Measurements from ENCODE around the gene MAP1LC3B. TPM values are rescaled to one million over a fixed set of nuclear protein-coding genes. Genes with fewer than 3 reads are reported as not detected.

MAP1LC3B gene
- polyA plus RNA-seq (2013, experiment 1 of 2), result 36.8 TPM
- polyA plus RNA-seq (2013, experiment 2 of 2), result 35.1 TPM

DNA sequence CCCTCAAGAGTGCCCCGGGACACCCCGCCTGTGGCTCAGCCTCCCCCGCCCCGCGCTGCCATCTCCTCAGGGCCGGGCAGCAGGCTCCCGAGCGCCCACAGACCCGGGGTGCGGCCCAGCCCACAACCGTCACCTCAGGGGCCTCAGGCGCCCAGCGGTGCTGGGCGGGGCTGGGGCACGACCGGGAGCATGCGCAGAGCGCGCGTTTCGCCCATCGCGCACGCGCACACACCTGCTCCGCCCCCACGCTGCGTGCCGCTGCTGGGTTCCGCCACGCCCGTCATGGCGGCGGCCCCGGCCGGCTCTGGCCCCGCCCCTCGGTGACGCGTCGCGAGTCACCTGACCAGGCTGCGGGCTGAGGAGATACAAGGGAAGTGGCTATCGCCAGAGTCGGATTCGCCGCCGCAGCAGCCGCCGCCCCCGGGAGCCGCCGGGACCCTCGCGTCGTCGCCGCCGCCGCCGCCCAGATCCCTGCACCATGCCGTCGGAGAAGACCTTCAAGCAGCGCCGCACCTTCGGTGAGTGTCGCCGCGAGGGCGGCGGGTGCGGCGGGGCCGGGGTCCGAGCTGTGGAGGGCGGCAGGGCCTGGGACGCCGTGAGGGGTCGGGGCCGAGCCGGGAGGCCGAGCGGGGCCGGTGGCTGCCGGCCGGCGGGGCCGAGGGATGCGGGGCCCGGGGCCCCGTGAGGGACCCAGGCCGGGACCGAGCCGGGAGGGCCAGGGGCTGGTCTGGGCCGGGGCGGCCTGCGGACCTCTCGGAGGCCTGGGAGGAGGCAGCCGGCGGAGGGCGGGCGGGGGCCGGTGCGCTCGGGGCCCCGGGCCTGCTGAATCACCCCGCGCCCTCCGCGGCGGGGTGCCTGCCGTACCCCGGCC lies at the start of gene MAP1LC3B:
MAP1LC3B (plus strand) TSS at position 387 of the 871 bp plus-strand sequence; CDS start at position 479, 92 bp downstream.
- Histone ChIP-seq H3K9ac (ENCODE audit: low read length) (peak within 1 kb of the TSS; percentile 83), H3K4me3 (ENCODE audit: low read length) (peak within 1 kb of the TSS; percentile 68), H3K79me1 (ENCODE audit: low read length) (peaks cover 10% of the 10 kb centered on the region), H3K27ac (ENCODE audit: low read depth, low read length) (peak within 1 kb of the TSS; percentile 70), H3K4me1 (ENCODE audit: control insufficient read depth, low read depth, low read length) (peaks cover 1% of the 10 kb centered on the region), H4K5ac (ENCODE audit: low read length) (no peak within 1 kb of the TSS), H2BK15ac (replicated peaks; ENCODE audit: low read depth) (no peak within 1 kb of the TSS), H3K4ac (ENCODE audit: low read depth, low read length) (peak within 1 kb of the TSS; percentile 92), H3K23ac (ENCODE audit: low read length) (peak within 1 kb of the TSS; percentile 69), H3K79me2 (ENCODE audit: control insufficient read depth, insufficient read depth, low read length) (peaks cover 13% of the 10 kb centered on the region), H2BK120ac (ENCODE audit: low read depth, low read length) (no peak within 1 kb of the TSS), H3K4me2 (ENCODE audit: low read length) (peak within 1 kb of the TSS; percentile 76), H2BK5ac (ENCODE audit: low read length) (peak within 1 kb of the TSS; percentile 35), H3K56ac (ENCODE audit: low read length) (peak within 1 kb of the TSS; percentile 97), H4K8ac (ENCODE audit: low read depth, low read length) (no peak within 1 kb of the TSS), H2AK5ac (ENCODE audit: low read length) (peak within 1 kb of the TSS; percentile 57), H3K36me3 (ENCODE audit: control insufficient read depth, insufficient read depth, low read length) (no peaks in the 10 kb centered on the region), H3K27me3 (ENCODE audit: insufficient read depth, low read length, poor library complexity) (no peaks in the 10 kb centered on the region), H3K18ac (ENCODE audit: low read length) (peak within 1 kb of the TSS; percentile 82)
- no CpG with 5 or more reads among the region's 113 CpGs for WGBS (ENCODE audit: extremely low coverage, insufficient coverage, low lambda C conversion rate)
- peak; percentile 97 for DNase-seq

DNA sequence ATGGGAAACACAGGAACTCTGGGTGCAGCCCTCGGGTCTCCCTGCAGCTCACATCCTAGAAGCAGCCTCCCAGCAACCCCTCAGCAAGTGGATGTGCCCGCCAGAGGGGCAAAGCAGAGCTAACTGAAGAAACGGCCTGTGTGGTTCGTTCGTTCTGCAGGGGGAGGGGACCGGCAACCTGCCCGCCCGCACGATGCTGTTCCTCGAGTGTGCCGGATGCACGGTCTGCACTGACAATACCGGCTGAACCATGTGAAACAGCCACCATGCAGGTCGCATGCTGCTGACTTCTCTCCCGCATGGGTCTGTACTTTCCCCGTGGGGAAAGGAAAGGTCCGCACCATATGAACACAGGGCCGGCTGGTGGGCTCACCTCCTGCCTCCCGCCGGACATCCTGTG lies 49.6 kb upstream of the MAP1LC3B start:
- Histone ChIP-seq H3K79me1 (ENCODE audit: low read length) (no peaks in the 10 kb centered on the region), H3K36me3 (ENCODE audit: control insufficient read depth, insufficient read depth, low read length) (no peaks in the 10 kb centered on the region), H3K4me1 (ENCODE audit: control insufficient read depth, low read depth, low read length) (no peaks in the 10 kb centered on the region), H3K4ac (ENCODE audit: low read depth, low read length) (no peak overlapping the region), H3K4me3 (ENCODE audit: low read length) (no peak overlapping the region), H2AK5ac (ENCODE audit: low read length) (no peak overlapping the region), H3K9ac (ENCODE audit: low read length) (no peak overlapping the region), H3K27me3 (ENCODE audit: insufficient read depth, low read length, poor library complexity) (no peaks in the 10 kb centered on the region), H3K23ac (ENCODE audit: low read length) (no peak overlapping the region), H3K4me2 (ENCODE audit: low read length) (no peak overlapping the region), H2BK15ac (replicated peaks; ENCODE audit: low read depth) (no peak overlapping the region), H2BK5ac (ENCODE audit: low read length) (no peak overlapping the region), H3K27ac (ENCODE audit: low read depth, low read length) (no peak overlapping the region), H2BK120ac (ENCODE audit: low read depth, low read length) (no peak overlapping the region), H4K8ac (ENCODE audit: low read depth, low read length) (no peak overlapping the region), H3K56ac (ENCODE audit: low read length) (no peak overlapping the region), H3K18ac (ENCODE audit: low read length) (no peak overlapping the region), H3K79me2 (ENCODE audit: control insufficient read depth, insufficient read depth, low read length) (no peaks in the 10 kb centered on the region), H4K5ac (ENCODE audit: low read length) (no peak overlapping the region)
- WGBS (ENCODE audit: extremely low coverage, insufficient coverage, low lambda C conversion rate), result no CpG with 5 or more reads among the region's 20 CpGs
- no peak for DNase-seq

DNA sequence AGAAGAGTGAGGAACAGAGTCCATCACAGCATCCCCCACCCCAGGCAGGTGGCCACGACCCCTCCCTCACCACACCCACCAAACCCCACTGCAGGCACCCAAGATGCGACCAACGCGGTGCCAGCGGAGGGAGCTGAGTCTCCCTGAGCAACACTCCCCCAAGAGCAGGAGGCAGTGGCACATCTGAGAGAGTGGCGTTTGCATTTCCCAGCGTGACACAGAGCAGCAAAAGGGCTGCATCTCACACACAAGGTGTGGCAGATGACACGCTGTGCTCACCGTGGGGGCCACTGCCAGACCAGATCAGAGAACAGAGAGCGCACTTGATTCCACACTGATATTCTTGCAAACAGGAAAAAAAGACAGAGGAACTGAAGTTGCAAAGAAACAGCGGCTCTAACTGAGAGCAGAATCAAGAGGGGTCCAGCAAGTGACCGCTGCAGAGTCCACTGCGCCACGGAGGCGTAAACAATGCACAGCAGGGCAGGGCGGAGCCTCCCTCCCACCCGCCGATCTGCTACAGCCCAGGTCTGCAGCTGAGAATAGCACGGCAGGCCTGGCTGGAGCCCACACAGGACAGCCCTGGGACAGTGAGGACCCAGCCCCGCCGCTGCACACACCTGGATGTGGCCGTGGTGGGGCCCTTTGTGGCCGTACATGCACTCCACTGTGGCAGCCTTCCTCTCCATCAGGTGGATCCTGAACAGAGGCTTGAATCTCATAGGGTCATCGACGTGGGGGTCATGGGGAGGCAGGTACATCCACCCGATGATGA lies 49.0 kb upstream of the MAP1LC3B start:
- Histone ChIP-seq H4K5ac (ENCODE audit: low read length) (no peak overlapping the region), H4K8ac (ENCODE audit: low read depth, low read length) (no peak overlapping the region), H3K27ac (ENCODE audit: low read depth, low read length) (no peak overlapping the region), H3K56ac (ENCODE audit: low read length) (no peak overlapping the region), H3K36me3 (ENCODE audit: control insufficient read depth, insufficient read depth, low read length) (no peaks in the 10 kb centered on the region), H3K23ac (ENCODE audit: low read length) (no peak overlapping the region), H2BK15ac (replicated peaks; ENCODE audit: low read depth) (no peak overlapping the region), H3K4ac (ENCODE audit: low read depth, low read length) (no peak overlapping the region), H3K4me1 (ENCODE audit: control insufficient read depth, low read depth, low read length) (no peaks in the 10 kb centered on the region), H3K79me2 (ENCODE audit: control insufficient read depth, insufficient read depth, low read length) (no peaks in the 10 kb centered on the region), H3K9ac (ENCODE audit: low read length) (no peak overlapping the region), H3K27me3 (ENCODE audit: insufficient read depth, low read length, poor library complexity) (no peaks in the 10 kb centered on the region), H3K79me1 (ENCODE audit: low read length) (no peaks in the 10 kb centered on the region), H2BK120ac (ENCODE audit: low read depth, low read length) (no peak overlapping the region), H3K18ac (ENCODE audit: low read length) (no peak overlapping the region), H3K4me2 (ENCODE audit: low read length) (no peak overlapping the region), H3K4me3 (ENCODE audit: low read length) (no peak overlapping the region), H2BK5ac (ENCODE audit: low read length) (no peak overlapping the region), H2AK5ac (ENCODE audit: low read length) (no peak overlapping the region)
- DNase-seq, result no peak
- no CpG with 5 or more reads among the region's 26 CpGs for WGBS (ENCODE audit: extremely low coverage, insufficient coverage, low lambda C conversion rate)

DNA sequence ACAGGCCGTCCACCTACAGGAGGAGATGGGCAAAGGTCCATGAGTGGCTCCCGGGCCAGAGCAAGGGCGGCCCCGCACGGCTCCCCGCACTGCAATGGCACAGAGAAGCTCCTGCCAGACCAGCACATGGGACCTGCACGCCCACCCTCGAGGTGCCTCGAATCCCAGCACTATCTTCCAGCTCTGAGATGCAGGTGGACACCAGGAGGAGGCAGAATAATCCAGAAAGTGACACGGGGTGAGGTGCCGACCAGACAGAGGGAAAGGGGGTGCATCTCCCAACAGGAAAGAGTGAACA lies 48.4 kb upstream of the MAP1LC3B start:
- H3K79me2 ChIP-seq (ENCODE audit: control insufficient read depth, insufficient read depth, low read length), result no peaks in the 10 kb centered on the region
- no peak for DNase-seq
- no peaks in the 10 kb centered on the region for H3K36me3 ChIP-seq (ENCODE audit: control insufficient read depth, insufficient read depth, low read length)
- no peaks in the 10 kb centered on the region for H3K79me1 ChIP-seq (ENCODE audit: low read length)
- no peak overlapping the region for H3K4ac ChIP-seq (ENCODE audit: low read depth, low read length)
- no peak overlapping the region for H2BK5ac ChIP-seq (ENCODE audit: low read length)
- no peak overlapping the region for H3K18ac ChIP-seq (ENCODE audit: low read length)
- H2AK5ac ChIP-seq (ENCODE audit: low read length), result no peak overlapping the region
- H3K23ac ChIP-seq (ENCODE audit: low read length), result no peak overlapping the region
- H3K27me3 ChIP-seq (ENCODE audit: insufficient read depth, low read length, poor library complexity), result no peaks in the 10 kb centered on the region
- H3K4me3 ChIP-seq (ENCODE audit: low read length), result no peak overlapping the region
- no peak overlapping the region for H3K27ac ChIP-seq (ENCODE audit: low read depth, low read length)
- no peak overlapping the region for H4K8ac ChIP-seq (ENCODE audit: low read depth, low read length)
- H3K4me1 ChIP-seq (ENCODE audit: control insufficient read depth, low read depth, low read length), result no peaks in the 10 kb centered on the region
- H3K56ac ChIP-seq (ENCODE audit: low read length), result no peak overlapping the region
- H2BK120ac ChIP-seq (ENCODE audit: low read depth, low read length), result no peak overlapping the region
- H4K5ac ChIP-seq (ENCODE audit: low read length), result no peak overlapping the region
- H3K4me2 ChIP-seq (ENCODE audit: low read length), result no peak overlapping the region
- no peak overlapping the region for H2BK15ac ChIP-seq (replicated peaks; ENCODE audit: low read depth)
- no CpG with 5 or more reads among the region's 11 CpGs for WGBS (ENCODE audit: extremely low coverage, insufficient coverage, low lambda C conversion rate)
- no peak overlapping the region for H3K9ac ChIP-seq (ENCODE audit: low read length)

DNA sequence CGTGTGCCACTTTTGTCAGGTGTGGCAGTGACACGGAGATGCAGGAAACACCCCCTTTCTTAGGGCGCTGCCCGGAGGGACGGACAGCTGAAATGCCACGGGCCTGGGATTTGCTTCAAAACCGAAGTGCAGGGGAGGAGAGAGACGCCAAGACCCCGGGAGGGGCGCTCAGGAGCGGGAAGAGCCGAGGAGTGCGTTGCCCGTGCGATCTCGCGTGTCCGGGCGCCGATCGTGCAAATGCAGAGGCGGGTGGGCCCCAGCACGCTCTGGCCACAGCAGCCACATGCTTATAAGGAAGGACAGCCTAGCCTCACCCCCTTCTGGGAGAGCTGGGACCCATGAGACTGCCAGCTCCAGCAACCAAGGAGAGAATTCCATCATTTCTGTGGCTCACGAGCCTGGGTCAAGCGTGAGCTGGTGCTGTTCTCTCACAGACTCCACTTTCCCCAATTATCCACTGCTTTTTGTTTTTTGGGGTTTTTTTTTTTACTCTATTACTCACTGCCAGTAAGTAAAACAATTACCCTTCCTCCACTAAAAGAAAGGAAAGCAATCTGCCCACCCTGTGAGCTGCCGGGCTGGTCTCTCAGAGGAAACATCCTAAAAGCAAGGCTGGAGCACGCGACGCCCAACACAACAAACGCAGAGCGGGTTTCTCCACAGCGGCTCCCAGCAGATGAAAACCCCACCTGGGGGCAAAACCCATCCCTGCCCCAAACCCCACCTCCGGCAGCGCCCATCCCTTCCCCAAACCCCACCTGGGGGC lies 47.8 kb upstream of the MAP1LC3B start:
- Histone ChIP-seq H3K79me1 (ENCODE audit: low read length) (no peaks in the 10 kb centered on the region), H3K36me3 (ENCODE audit: control insufficient read depth, insufficient read depth, low read length) (no peaks in the 10 kb centered on the region), H3K56ac (ENCODE audit: low read length) (no peak overlapping the region), H3K4ac (ENCODE audit: low read depth, low read length) (no peak overlapping the region), H3K4me3 (ENCODE audit: low read length) (no peak overlapping the region), H3K27me3 (ENCODE audit: insufficient read depth, low read length, poor library complexity) (no peaks in the 10 kb centered on the region), H3K79me2 (ENCODE audit: control insufficient read depth, insufficient read depth, low read length) (no peaks in the 10 kb centered on the region), H2BK5ac (ENCODE audit: low read length) (no peak overlapping the region), H4K8ac (ENCODE audit: low read depth, low read length) (no peak overlapping the region), H3K18ac (ENCODE audit: low read length) (no peak overlapping the region), H3K23ac (ENCODE audit: low read length) (no peak overlapping the region), H3K4me1 (ENCODE audit: control insufficient read depth, low read depth, low read length) (no peaks in the 10 kb centered on the region), H3K27ac (ENCODE audit: low read depth, low read length) (no peak overlapping the region), H3K4me2 (ENCODE audit: low read length) (no peak overlapping the region), H2BK15ac (replicated peaks; ENCODE audit: low read depth) (no peak overlapping the region), H2BK120ac (ENCODE audit: low read depth, low read length) (no peak overlapping the region), H2AK5ac (ENCODE audit: low read length) (no peak overlapping the region), H3K9ac (ENCODE audit: low read length) (no peak overlapping the region), H4K5ac (ENCODE audit: low read length) (no peak overlapping the region)
- DNase-seq, result no peak
- no CpG with 5 or more reads among the region's 34 CpGs for WGBS (ENCODE audit: extremely low coverage, insufficient coverage, low lambda C conversion rate)
